ENCODE measurements around the gene LAMC1.
"Not testable (repeated sequence)": the region's sequence is repeated elsewhere in the genome, so short reads cannot be mapped to it uniquely, and the experiment has no call there.

The LAMC1 gene

DNA sequence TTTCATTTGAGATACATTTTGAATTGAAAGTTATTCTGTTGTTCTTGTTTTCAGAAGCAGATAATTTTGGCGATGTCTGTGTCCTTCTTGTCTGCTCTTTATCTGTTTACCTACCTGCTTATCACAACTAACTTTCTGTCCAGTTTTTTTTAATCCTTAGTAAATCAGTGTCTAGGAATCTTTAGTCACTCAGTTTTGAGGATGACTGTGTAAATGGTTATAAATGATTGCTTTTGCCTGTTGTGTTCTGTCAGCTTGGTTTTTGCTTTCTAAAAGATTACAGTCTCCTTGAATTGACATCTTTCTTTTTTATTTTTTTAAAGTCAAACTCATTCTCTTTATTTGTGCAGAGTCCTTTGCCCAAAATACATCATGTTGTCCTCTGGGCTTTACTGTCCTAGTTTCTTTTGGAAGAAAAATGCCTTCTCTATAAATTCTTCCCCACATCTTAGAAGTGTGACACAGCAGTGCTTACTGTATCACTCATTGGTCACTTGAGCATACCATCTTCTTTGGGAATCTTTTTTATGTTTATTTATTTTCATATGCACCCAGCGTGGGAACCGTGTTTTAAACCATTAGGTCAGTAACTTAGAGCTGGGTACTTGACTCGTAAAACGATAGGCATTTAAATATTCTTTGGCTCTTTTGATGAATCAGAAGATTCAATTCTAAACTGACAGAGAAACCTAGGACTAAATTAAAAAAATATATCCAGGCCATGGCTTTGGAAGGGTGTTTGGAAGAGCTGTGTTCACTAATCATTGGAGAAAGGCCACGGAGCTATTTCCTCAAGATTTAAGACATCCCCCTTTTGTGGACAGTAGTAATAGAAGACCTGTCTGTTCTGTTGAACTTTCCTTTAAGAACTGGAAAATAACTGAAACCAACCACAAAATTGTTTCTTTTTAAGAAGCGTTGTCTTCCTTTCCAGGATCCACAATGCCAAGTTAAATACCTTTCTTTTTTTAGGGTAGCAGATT lies 20.9 kb downstream of the LAMC1 start:
- DNase-seq = peak; percentile 99

DNA sequence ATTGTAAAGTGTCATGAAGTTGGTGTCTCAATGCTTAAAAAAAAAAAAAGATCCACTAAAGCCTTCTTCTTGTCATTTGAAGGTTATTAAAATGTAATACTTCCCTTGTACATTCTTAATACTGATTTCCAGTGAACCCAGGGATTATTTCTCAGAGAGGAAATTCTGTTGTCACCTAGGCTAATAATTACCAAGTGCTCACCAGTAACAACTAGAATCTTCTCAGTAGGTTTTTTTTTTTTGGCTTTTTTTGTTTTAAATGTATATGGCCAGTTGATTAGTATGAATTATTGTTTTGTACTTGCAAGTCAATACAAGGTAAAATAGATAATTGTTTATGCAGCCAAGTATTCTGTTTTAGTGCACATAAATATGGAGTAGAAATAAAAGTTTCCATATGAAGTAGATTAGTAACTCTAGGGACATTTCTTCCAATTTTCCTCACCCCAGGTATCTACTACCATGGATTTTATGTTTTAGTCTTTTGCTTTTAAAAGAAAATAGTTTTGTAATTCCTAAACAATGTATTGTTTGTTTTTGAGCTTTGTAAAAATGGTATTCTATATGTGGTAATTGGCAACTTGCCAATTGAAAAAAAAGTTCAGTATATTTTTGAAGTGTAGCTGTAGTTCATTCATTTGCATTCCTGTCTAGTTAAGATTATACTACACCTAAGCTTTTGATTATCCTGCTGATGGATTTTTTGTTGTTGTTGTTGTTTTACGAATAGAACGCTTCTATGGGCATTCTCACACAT lies 21.9 kb downstream of the LAMC1 start:
- DNase-seq = no peak

DNA sequence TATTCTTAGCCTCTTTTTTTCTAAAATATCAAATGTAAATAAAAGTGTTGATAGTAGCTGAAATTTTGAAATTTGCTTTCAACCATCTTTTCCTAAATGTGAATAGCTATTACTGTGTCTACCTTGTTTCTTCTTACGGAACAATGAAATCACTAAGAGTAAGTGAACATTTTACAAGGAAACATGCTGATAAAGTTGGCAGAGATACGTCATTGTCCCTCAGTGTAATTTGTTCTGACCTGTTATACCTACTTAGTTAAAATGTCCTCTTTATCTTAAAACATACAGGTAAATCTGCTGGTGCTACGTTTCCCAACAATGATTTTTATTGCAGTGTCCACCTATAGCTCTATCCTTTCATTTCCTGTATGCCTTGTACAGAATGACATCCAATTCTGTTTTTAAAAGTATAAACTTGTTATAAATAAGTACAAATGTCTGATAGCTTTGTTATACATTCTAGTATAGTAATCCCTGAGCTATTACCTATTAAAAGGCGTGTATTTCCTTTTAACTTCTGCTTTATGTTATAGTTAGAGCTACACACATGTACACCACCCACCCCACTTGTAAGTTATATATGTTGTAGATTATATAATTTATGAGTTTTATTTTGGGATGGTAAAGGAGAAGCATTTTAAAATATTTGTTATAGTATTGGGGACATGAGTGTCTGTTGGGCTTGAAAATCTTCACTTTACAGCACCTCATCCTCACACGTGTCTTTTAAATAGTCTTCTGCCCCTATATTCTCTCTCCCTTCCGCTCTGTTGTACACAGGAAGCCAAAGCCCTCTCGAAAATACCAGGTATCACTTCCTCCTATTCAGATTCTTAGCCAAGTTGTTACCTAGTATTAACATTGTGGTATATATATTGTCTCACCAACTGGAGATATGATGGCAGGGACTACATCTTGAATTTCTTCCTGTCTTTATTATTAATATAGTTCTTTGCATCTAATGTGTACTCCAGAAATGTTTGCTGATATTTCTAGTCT lies 25.2 kb downstream of the LAMC1 start:
- no peak for DNase-seq

DNA sequence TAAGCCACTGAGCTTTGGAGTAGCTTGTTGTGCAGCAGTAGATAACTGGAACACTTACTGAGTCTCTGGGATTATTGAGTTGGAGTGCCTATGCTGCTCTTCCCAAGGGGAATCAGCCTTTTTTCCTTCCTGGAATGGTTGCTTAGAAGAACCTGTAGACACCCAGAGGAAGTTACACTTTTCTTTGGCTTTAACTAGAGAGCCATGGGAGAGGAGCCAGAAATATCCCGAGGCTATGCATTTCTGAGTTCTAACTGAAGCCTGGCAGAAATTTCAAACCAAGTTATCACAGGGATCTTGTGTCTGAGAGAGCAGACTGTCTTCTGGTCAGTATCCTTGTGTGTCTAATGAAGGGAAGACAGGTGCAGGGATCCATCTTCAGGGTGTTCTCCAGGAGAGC lies 28.3 kb downstream of the LAMC1 start:
- no peak for DNase-seq

DNA sequence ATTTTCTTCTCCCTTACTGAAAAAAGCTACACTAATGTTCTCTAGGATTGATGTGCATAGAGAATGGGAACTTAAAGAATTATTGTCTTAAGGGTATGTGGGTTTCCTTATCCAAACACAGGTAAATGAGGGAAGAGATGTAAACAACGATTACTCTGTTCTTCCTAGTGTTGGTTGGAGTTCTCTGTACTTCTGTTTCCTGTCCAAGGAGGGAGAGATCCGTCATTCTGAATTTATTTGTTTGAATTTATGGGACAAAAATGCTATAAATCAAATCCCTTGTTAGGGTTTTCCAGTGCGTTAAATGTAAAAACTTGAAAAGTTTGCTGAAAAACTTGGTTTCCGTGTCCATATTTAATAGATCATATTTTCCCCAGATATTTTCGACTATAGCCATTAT lies 29.6 kb downstream of the LAMC1 start:
- no peak for DNase-seq

DNA sequence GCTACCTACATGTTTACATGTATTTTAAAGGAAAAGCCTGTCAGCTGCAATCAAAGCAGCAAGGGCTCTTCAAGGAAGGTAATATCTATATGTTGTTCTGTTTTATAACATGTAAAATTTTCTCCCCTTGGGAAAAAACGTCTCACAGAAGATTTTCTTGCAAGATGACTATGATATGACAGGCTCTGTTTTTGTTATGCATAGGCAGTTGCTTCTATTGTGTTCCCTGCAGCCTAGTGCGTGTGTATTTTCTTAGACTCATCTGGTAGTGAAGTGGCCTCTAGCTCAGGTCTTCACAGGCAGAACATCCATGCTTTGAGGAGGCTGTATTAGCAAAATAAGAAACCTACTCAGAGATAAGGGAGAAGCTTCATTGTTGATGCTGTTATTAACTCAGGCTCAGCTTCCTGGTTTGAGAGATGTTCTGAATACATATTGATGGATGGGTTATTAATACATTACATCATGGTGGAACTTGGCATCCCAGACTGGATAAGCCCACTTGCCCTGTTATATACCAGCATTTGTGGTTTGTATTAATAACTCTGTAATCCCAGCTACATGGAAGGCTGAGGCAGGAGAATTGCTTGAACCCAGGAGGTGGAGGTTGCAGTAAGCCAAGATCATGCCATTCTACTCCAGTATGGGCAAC lies 35.8 kb downstream of the LAMC1 start:
- DNase-seq = peak; percentile 48

DNA sequence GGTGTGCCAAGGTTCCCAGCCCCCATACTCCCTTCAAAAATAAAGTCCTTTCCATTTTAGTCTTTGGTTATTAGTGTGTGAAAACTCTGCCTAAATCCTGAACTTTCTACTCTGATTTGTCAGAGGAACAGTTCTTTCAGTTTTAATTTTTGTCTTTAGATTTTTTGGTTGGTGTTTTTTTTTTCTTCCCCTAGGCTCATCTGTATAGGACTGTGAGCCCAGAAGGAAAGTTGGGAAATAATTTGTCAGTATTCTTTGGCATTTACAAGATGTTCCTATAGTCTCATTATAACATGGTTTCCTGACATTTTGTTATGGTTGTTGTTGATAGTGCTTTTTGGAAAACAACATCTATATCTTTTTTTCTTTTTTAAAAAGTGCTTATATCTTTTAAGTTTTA lies 38.0 kb downstream of the LAMC1 start:
- DNase-seq = no peak

DNA sequence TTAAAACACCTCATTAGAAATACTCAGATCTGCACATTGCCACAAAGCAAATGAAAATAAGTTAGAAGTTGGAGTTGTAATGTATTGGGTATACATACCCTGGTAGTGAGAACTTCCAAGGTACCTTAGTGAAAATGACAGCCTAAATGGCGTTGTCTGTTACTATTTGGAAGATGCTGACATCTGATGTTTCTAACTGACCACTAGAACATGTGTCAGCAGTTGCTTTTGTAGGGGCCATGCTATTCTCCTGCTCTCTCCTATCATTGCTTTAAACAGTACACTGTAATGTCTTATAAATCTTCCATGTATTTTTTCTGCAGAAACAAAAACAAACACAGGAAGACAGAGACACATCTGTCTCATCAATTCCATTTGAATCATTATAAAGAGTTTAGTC lies 40.1 kb downstream of the LAMC1 start:
- no peak for DNase-seq

DNA sequence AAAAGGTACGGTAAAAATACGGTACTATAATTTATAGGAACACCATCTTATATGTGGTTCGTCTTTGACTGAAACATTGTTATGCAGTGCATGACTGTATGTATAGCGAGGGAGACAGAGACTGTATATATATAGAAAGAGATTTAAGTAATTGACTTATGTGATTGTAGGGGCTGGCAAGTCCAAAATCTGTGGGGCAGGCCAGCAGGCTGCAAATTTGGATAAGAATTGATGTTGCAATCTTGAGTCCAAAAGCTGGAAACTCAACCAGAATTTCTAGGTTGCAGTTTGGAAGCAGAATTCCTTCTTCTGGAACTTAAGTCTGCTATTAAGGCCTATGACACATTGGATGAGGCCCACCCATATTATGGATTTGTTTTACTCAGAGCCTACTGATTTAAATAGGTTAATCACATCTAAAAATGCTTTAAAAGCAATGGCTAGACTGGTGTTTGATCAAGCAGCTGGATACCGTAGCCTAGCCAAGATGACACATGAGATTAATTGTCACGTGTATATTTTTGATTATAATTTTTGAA lies 42.0 kb downstream of the LAMC1 start:
- DNase-seq = no peak

DNA sequence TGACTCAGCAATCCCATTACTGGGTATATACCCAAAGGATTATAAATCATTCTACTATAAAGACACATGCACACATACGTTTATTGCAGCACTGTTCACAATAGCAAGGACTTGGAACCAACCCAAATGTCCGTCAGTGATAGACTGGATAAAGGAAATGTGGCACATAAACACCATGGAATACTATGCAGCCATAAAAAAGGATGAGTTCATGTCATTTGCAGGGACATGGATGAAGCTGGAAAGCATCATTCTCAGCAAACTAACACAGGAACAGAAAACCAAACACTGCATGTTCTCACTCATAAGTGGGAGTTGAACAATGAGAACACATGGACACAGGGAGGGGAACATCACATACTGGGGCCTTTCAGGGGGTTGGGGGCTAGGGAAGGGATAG lies 43.2 kb downstream of the LAMC1 start:
- not testable (repeated sequence) for DNase-seq

DNA sequence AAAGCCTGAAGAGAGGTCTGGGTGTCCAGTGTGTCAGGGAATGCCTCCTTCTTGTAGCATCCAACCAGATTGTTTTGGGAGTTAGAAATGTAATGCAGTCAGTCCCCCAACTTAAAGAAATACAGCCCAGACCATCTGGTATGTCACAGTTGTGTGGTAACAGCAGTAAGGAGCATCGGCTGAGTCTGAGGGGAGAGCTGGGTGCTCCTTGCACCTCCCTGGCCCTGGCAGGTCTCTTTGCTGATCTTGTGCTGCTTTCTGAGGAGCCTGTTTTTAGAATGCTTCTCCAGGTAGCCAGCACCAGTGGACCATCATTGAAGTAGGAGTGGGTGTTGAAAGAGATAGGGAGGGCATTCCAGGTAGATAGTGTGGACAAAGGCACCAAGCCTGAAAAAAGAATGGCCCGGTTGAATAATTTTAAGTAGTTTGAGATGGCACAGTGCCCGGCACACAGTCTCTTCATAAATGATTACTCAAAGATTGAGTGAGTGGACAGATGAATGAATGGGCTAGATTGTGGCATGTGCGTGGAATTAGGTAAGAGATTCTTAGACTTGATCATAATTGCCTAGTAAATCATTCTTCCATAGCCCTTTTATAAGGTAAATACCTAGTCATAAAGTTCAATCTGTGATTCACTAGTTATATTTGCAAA lies 46.5 kb downstream of the LAMC1 start:
- no peak for DNase-seq

DNA sequence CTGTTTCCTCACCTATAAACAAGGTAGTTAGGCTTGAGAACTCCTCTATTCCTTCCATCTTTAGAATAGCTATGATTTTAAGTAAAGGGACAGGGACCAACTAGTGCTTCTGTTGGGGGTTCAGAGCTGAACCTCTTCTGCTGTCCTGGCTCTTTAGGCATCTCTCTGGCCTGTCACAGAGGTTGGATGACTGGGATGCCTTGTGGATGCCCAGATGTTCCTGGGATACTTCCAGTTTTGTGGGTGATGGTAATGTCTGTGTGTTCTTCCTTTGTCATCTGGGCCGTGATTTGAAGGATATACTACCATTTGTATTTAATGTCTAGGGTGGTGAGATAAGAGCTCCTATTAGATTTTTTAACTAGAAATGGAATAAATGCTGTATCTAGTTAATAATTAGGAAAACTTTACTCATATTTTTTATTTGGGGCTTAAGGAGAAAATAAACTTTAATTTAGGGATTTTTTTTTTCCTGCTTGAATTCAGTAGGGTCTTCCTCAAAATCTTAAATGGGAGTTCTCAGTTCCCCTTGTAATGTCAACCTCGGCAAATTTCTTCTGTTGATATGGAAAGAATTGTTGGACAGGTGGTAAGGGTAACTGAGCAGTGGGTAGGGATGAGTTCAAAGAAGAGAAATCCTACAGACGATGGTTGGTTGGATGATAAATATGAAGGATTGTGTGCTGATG lies 47.2 kb downstream of the LAMC1 start:
- no peak for DNase-seq

DNA sequence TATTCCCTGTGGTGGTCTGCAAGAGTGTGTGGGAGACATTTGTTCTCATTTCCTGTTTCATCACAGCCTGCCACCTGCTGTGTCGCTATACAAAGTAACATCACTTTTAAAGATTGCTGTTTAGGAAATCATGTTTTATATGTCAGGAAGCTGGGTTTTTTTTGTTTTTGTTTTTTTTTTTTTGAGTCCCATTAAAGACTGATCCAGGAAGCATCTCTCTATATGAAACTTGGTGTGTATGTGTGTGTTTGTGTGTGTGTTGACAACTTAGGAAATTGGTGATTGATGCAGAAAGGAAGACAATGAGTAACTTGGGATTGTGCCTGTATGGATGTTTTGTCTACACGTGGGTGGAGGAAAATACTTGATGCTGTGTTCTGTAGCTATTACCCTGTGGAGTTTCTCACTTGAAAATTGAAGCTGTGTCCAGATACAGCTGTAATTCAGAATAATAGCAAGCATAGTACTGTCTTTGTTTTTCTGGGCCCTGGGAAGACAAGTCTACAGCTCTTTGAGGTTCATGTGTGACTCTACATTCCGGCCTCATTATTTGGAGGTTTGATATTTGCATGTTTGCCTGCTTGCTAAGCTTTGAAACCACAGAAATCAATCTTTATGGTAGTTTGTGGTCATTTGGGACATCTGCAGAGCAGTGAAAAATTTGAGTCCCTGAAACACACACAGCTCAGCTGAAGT lies 47.9 kb downstream of the LAMC1 start:
- DNase-seq = peak; percentile 80

DNA sequence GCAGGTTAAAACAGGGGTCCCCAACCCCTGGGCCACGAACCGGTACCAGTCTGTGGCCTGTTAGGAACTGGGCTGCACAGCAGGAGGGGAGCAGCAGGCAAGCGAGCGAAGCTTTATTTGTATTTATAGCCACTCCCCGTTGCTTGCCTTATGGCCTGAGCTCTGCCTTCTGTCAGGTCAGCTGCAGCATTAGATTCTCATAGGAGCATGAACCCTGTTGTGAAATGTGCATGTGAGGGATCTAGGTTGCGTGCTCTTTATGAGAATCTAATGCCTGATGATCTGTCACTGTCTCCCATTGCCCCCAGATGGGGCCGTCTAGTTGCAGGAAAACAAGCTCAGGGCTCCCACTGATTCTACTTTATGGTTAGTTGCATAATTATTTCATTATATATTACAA lies 49.4 kb downstream of the LAMC1 start:
- DNase-seq = not testable (repeated sequence)

DNA sequence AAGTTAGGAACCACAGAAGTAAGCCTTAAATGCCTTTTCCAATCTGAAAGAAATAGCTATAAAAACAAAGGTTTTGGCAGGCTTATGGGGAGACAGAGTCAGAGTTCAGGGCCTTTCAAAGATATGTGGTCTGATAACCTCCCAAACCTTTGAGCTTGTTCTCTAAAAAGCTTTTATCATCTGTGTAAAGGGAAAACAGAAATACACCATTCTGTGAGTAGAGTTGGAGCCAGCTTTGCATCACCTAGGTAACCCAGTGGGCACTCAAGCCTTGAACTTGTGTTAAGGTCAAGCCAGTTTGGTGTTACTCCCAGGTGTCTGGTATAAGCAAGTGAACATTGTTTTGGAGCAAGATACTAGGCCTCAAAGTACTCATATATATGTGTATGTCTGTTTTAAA lies 50.1 kb downstream of the LAMC1 start:
- no peak for DNase-seq

DNA sequence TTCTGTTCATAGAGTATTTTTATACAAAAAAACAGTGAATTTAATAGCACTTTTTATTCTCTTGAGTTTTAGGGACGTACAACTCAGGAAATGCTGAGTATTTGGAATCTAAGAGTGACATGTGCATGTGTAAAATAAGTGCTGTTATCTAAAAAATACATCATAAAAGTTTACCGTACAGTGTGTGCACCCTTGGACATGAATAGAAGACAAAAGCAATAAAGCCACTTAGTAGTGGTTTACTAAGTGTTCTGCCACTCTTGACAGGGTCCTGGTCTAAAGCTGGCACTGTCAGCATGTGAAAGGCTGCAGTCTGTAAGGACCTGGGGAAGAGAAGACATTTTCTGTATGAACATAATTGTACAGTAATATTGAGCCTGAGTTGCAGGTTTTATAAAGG lies 51.0 kb downstream of the LAMC1 start:
- DNase-seq = no peak

DNA sequence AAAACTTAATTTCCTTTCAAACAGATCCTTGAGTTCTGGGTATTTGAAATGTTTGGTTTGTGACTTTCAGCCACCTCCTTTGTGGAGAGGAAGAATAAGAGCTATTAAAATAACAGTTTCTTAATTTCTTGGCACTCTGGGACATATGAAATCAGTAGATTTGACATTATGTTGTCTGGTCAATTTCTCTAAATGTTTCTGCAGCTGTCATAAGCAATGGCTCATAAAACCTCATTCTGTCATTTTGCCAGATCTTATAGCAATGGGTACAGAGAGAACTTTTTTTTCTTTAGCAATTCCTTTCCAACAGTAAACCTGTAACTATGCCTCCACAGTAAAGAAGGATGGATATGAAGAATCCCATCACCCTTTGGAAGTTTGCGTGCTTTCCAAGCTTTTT lies 52.6 kb downstream of the LAMC1 start:
- DNase-seq = no peak

DNA sequence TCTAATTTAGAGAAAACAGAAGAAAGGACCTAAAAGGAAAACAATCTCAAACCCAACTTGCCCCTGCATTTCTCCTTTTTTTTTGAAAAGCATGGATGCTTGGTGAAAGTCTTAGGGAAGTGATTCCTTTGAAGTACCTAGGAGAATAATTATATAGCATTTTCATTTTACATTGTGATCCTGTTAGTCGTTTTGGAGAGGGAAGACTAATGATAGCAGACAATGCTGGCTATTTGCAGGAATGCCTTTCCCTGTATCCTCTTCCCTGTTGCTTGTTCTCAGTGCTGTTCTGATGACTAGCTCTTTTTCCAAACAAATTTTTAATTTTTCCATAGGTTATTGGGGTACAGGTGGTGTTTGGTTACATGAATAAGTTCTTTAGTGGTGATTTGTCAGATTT lies 53.9 kb downstream of the LAMC1 start:
- DNase-seq = no peak

DNA sequence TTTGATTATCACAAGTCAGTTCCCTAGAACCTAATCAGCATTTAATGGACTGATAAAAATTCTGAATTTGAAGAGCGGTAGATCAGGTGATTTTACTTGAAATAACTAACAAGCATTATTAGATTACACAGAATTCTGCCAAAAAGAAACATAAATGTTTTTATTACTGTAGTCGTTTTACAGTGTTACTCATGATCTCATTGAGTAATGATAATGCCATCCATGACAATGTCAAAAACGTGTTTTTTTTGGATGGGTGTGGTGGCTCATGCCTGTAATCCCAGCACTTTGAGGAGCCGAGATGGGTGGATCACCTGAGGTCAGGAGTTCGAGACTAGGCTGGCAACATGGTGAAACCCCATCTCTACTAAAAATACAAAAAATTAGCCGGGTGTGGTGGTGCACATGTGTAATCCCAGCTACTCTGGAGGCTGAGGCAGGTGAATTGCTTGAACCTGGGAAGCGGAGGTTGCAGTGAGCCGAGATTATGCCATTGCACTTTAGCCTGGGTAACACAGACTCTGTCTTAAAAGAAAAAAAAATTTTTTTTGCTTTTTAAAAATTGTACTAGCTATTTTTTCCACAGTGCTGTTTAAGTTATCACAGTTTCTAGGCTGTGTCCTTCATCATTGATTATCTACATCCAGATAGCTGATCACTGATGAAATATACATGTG lies 56.6 kb downstream of the LAMC1 start:
- DNase-seq = peak; percentile 50

Measured in fibroblast of skin of back (primary cell).